ENCODE results near the gene BTG3.

Gene BTG3

DNA sequence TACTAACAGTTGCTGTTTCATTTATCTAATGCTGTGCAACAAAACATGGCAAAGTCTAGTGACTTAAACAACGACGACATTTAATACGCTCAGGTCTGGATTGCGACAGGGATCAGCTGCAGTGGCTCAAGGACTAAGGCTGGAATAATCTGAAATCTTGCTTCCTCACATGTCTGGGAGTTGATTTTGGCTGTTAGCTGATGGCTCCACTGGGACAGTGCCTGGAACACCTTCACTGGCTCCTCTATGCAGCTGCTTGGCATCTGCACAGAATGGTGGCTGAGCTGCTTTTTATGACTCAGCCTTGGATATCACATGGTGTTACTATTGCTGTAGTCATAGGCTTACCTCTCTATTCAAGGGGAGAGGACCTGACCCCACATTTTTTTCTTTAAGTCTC is 24.0 kb upstream of the BTG3 start:
- no peak overlapping the region for H3K4me2 ChIP-seq (ENCODE audit: low read depth, low read length)
- no peaks in the 10 kb centered on the region for H3K27me3 ChIP-seq (replicated peaks; ENCODE audit: insufficient read depth, low read length)
- H3K4me1 ChIP-seq (ENCODE audit: low read length) = no peaks in the 10 kb centered on the region
- no peak for DNase-seq
- H3K27ac ChIP-seq (ENCODE audit: low read length) = no peak overlapping the region
- H3K79me2 ChIP-seq (ENCODE audit: low read length) = no peaks in the 10 kb centered on the region
- no peaks in the 10 kb centered on the region for H3K9me3 ChIP-seq (replicated peaks; ENCODE audit: insufficient read depth, low read length)
- no peaks in the 10 kb centered on the region for H3F3A ChIP-seq (ENCODE audit: insufficient read depth, low read length)
- no peaks in the 10 kb centered on the region for H3K9me2 ChIP-seq (replicated peaks; ENCODE audit: insufficient read depth, low read length)
- no peak overlapping the region for H3K4me3 ChIP-seq (ENCODE audit: low read length)
- no peak overlapping the region for H3K9ac ChIP-seq (ENCODE audit: low read length)
- no peak overlapping the region for H2AFZ ChIP-seq (ENCODE audit: low read length)
- no peaks in the 10 kb centered on the region for H3K36me3 ChIP-seq (replicated peaks; ENCODE audit: insufficient read depth, low read length)
- H4K20me1 ChIP-seq (ENCODE audit: insufficient read depth, low read length) = no peaks in the 10 kb centered on the region
- TF ChIP-seq, protein P1, sequence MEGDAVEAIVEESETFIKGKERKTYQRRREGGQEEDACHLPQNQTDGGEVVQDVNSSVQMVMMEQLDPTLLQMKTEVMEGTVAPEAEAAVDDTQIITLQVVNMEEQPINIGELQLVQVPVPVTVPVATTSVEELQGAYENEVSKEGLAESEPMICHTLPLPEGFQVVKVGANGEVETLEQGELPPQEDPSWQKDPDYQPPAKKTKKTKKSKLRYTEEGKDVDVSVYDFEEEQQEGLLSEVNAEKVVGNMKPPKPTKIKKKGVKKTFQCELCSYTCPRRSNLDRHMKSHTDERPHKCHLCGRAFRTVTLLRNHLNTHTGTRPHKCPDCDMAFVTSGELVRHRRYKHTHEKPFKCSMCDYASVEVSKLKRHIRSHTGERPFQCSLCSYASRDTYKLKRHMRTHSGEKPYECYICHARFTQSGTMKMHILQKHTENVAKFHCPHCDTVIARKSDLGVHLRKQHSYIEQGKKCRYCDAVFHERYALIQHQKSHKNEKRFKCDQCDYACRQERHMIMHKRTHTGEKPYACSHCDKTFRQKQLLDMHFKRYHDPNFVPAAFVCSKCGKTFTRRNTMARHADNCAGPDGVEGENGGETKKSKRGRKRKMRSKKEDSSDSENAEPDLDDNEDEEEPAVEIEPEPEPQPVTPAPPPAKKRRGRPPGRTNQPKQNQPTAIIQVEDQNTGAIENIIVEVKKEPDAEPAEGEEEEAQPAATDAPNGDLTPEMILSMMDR (IDR thresholded peaks at IDR 0.05; ENCODE audit: low read length) = no peak
- TF ChIP-seq EZH2 (optimal IDR thresholded peaks at IDR 0.05; ENCODE audit: low read depth, low read length) = no peak

DNA sequence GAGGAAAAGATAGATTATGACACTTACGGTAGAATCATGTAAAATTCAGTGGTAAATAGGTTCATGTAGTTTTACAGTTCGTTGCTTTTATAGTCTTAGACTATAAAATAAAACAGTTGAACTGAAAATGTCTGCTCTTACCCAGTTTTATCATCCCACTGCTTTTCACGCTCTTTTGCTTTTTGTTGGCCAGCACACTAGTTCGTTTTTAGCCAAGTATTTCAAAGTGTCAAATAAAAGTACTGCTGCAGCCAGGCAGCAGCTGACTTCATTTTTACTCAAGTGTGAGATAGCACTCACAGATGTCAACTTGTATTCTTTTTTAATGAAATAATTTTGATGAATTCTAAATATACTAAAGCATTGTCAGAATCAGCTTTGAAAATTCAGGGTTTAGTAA is 18.5 kb upstream of the BTG3 start:
- Histone ChIP-seq H3K4me1 (ENCODE audit: low read length) (no peaks in the 10 kb centered on the region), H3K79me2 (ENCODE audit: low read length) (no peaks in the 10 kb centered on the region), H3K4me3 (ENCODE audit: low read length) (no peak overlapping the region), H3K9me2 (replicated peaks; ENCODE audit: insufficient read depth, low read length) (no peaks in the 10 kb centered on the region), H3F3A (ENCODE audit: insufficient read depth, low read length) (no peaks in the 10 kb centered on the region), H3K9me3 (replicated peaks; ENCODE audit: insufficient read depth, low read length) (no peaks in the 10 kb centered on the region), H3K36me3 (replicated peaks; ENCODE audit: insufficient read depth, low read length) (no peaks in the 10 kb centered on the region), H3K27ac (ENCODE audit: low read length) (no peak overlapping the region), H3K27me3 (replicated peaks; ENCODE audit: insufficient read depth, low read length) (no peaks in the 10 kb centered on the region), H3K9ac (ENCODE audit: low read length) (no peak overlapping the region), H2AFZ (ENCODE audit: low read length) (no peak overlapping the region), H3K4me2 (ENCODE audit: low read depth, low read length) (no peak overlapping the region), H4K20me1 (ENCODE audit: insufficient read depth, low read length) (no peaks in the 10 kb centered on the region)
- TF ChIP-seq EZH2 (optimal IDR thresholded peaks at IDR 0.05; ENCODE audit: low read depth, low read length) = no peak
- TF ChIP-seq, protein P1 (IDR thresholded peaks at IDR 0.05; ENCODE audit: low read length) = no peak
- DNase-seq = no peak

DNA sequence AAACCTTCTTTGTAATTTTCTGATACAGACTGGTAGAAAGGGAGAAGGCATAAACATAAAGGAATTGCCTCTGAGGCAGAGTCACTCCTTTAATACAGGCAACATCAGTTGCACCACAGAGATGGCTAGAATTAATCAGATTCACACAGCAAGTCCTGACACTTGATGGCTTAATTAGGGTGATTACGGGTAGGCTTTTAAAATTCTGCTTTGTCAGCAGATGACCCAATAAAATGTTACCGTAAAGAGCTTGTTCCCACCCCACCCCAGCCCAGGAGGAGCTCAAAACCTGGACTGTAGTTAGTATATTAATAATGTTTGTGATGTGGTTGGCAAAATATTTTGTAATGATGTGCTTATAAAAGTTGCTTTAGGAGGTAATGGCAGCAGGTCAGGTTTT is 9.3 kb upstream of the BTG3 start:
- H2AFZ ChIP-seq (ENCODE audit: low read length) = no peak overlapping the region
- TF ChIP-seq EZH2 (optimal IDR thresholded peaks at IDR 0.05; ENCODE audit: low read depth, low read length) = no peak
- TF ChIP-seq, protein P1 (IDR thresholded peaks at IDR 0.05; ENCODE audit: low read length) = no peak
- no peak for TF ChIP-seq EZH2phosphoT487 (IDR thresholded peaks at IDR 0.05; ENCODE audit: low read length)

More for the DNA sequence above, 9.3 kb upstream of the BTG3 start:
- no peak overlapping the region for H3K4me2 ChIP-seq (ENCODE audit: low read depth, low read length)
- no peak for DNase-seq
- no peaks in the 10 kb centered on the region for H3K9me3 ChIP-seq (replicated peaks; ENCODE audit: insufficient read depth, low read length)
- H3K9ac ChIP-seq (ENCODE audit: low read length) = no peak overlapping the region
- no peak overlapping the region for H3K4me3 ChIP-seq (ENCODE audit: low read length)
- H3K9me2 ChIP-seq (replicated peaks; ENCODE audit: insufficient read depth, low read length) = no peaks in the 10 kb centered on the region
- H4K20me1 ChIP-seq (ENCODE audit: insufficient read depth, low read length) = no peaks in the 10 kb centered on the region
- H3K27me3 ChIP-seq (replicated peaks; ENCODE audit: insufficient read depth, low read length) = no peaks in the 10 kb centered on the region
- H3K27ac ChIP-seq (ENCODE audit: low read length) = no peak overlapping the region
- no peaks in the 10 kb centered on the region for H3K36me3 ChIP-seq (replicated peaks; ENCODE audit: insufficient read depth, low read length)
- H3F3A ChIP-seq (ENCODE audit: insufficient read depth, low read length) = no peaks in the 10 kb centered on the region
- H3K79me2 ChIP-seq (ENCODE audit: low read length) = no peaks in the 10 kb centered on the region
- H3K4me1 ChIP-seq (ENCODE audit: low read length) = no peaks in the 10 kb centered on the region
